Activated CD8-positive, alpha-beta memory T cell treated with anti-CD3 and anti-CD28 coated beads for 36 hours (primary cell): Measurements from ENCODE around the gene GLRX. TPM values are rescaled to one million over a fixed set of nuclear protein-coding genes. Genes with fewer than 3 reads are reported as not detected.

Experiments used
- CTCF ChIA-PET: fragments of 350-600 bp; sonication (Branson Sonifier 250); formaldehyde crosslinking; loops from one replicate; lab custom pipeline; 2021; ENCODE audit warnings: antibody characterized with exemption; lab: Charles Lee
- POLR2A ChIA-PET: fragments of 350-600 bp; sonication (Branson Sonifier 250); formaldehyde crosslinking; loops from one replicate; lab custom pipeline; 2021; ENCODE audit warnings: antibody characterized with exemption; lab: Charles Lee
- total RNA-seq, 2 experiments: library from RNA; stranded (reverse); gene quantifications; one replicate each; pipeline ENCODE4 v1.2.3, GENCODE V29; 2021

GLRX gene
- total RNA-seq = 10 to 100 TPM; 20.9 to 22.0 TPM

GRCh38 chr5:95822542-95823181, at the start of gene GLRX:
Gene GLRX (minus strand): TSS chr5:95822726. CDS start chr5:95822662, 64 bp downstream.
- ChIA-PET POLR2A (interaction anchor here (0.6 to 3.0 kb wide), 6 partner anchors 9 to 175 kb away, joined by 3 to 13 read pairs (median 3); no protein-coding TSS in a partner anchor), CTCF (interaction anchor here (1.0 to 2.4 kb wide), 8 partner anchors 11 to 191 kb away, joined by 3 to 10 read pairs (median 6); no protein-coding TSS in a partner anchor)

GRCh38 chr5:95871146-95871806, 48.8 kb upstream of the GLRX start:
- POLR2A ChIA-PET = interaction anchor here (0.5 kb wide), 1 partner anchor 61 kb away, joined by 4 read pairs; no protein-coding TSS in a partner anchor
- CTCF ChIA-PET = interaction anchor here (0.7 kb wide), 1 partner anchor 383 kb away, joined by 3 read pairs; no protein-coding TSS in a partner anchor

GRCh38 chr5:95870105-95870672, 47.7 kb upstream of the GLRX start:
- POLR2A ChIA-PET = interaction anchor here (1.0 kb wide), 1 partner anchor 47 kb away, joined by 3 read pairs; the partner anchor contains the start of gene GLRX
- CTCF ChIA-PET = interaction anchor here (0.8 to 1.8 kb wide), 6 partner anchors 9 to 466 kb away, joined by 3 to 9 read pairs (median 3); partner anchors contain the start of gene ELL2

- ChIA-PET CTCF (interaction anchor here (0.8 to 1.8 kb wide), 6 partner anchors 8 to 466 kb away, joined by 3 to 9 read pairs (median 3); partner anchors contain the start of gene ELL2), POLR2A (interaction anchor here (0.7 to 1.0 kb wide), 3 partner anchors 46 to 466 kb away, joined by 3 to 8 read pairs (median 4); partner anchors contain the start of gene GLRX)
Observed at GRCh38 chr5:95869173-95869855, 46.8 kb upstream of the GLRX start.

GRCh38 chr5:95868136-95868535, 45.6 kb upstream of the GLRX start:
- ChIA-PET POLR2A (interaction anchor here (0.6 kb wide), 2 partner anchors 277 to 458 kb away, joined by 3 to 9 read pairs; no protein-coding TSS in a partner anchor), CTCF (interaction anchor here (0.8 to 0.9 kb wide), 2 partner anchors 9 to 48 kb away, joined by 3 to 4 read pairs; no protein-coding TSS in a partner anchor)

- CTCF ChIA-PET = no interaction called here
- POLR2A ChIA-PET = no interaction called here
Observed at GRCh38 chr5:95866435-95867040, 44.0 kb upstream of the GLRX start.

- POLR2A ChIA-PET = no interaction called here
Observed at GRCh38 chr5:95864944-95865504, 42.5 kb upstream of the GLRX start.

GRCh38 chr5:95864456-95864855, 41.9 kb upstream of the GLRX start:
- CTCF ChIA-PET = no interaction called here
- POLR2A ChIA-PET = no interaction called here

More at GRCh38 chr5:95864944-95865504, 42.5 kb upstream of the GLRX start:
- CTCF ChIA-PET = no interaction called here

GRCh38 chr5:95863383-95863757, 40.8 kb upstream of the GLRX start:
- POLR2A ChIA-PET = no interaction called here
- CTCF ChIA-PET = no interaction called here

- POLR2A ChIA-PET = interaction anchor here (1.3 kb wide), 1 partner anchor 98 kb away, joined by 3 read pairs; the partner anchor contains the start of gene ELL2
- CTCF ChIA-PET = no interaction called here
Observed at GRCh38 chr5:95862671-95863382, 40.3 kb upstream of the GLRX start.

- POLR2A ChIA-PET = interaction anchor here (1.3 kb wide), 1 partner anchor 99 kb away, joined by 3 read pairs; the partner anchor contains the start of gene ELL2
- CTCF ChIA-PET = interaction anchor here (0.6 kb wide), 1 partner anchor 8 kb away, joined by 3 read pairs; no protein-coding TSS in a partner anchor
Observed at GRCh38 chr5:95861864-95862561, 39.5 kb upstream of the GLRX start.

GRCh38 chr5:95861221-95861863, 38.8 kb upstream of the GLRX start:
- ChIA-PET POLR2A (interaction anchor here (1.3 kb wide), 1 partner anchor 100 kb away, joined by 3 read pairs; the partner anchor contains the start of gene ELL2), CTCF (interaction anchor here (0.6 kb wide), 1 partner anchor 8 kb away, joined by 3 read pairs; no protein-coding TSS in a partner anchor)

- POLR2A ChIA-PET = no interaction called here
- CTCF ChIA-PET = interaction anchor here (0.9 to 2.5 kb wide), 6 partner anchors 9 to 476 kb away, joined by 3 to 11 read pairs (median 5); no protein-coding TSS in a partner anchor
Observed at GRCh38 chr5:95859661-95860060, 37.1 kb upstream of the GLRX start.

- POLR2A ChIA-PET = no interaction called here
- CTCF ChIA-PET = interaction anchor here (0.6 to 2.5 kb wide), 9 partner anchors 9 to 476 kb away, joined by 3 to 11 read pairs (median 4); no protein-coding TSS in a partner anchor
Observed at GRCh38 chr5:95858661-95859595, 36.4 kb upstream of the GLRX start.

GRCh38 chr5:95858023-95858461, 35.5 kb upstream of the GLRX start:
- POLR2A ChIA-PET = no interaction called here

More at GRCh38 chr5:95858023-95858461, 35.5 kb upstream of the GLRX start:
- CTCF ChIA-PET = interaction anchor here (1.1 to 2.5 kb wide), 5 partner anchors 9 to 77 kb away, joined by 3 to 11 read pairs (median 4); no protein-coding TSS in a partner anchor
